22Rv1 (cell line): ENCODE data around the gene FIZ1.

ENCODE experiments used
- ZFX ChIP-seq: fragments of 450-650 bp; IDR thresholded peaks from 2 replicates; pipeline ENCODE4 v1.6.1; 2017; ENCODE audit warnings: antibody characterized with exemption, borderline replicate concordance
- TF ChIP-seq, protein P1 (sequence below): fragments of 450-650 bp; IDR thresholded peaks from 2 replicates; pipeline ENCODE4 v1.5.1; 2017; ENCODE audit warnings: mild to moderate bottlenecking

DNA sequence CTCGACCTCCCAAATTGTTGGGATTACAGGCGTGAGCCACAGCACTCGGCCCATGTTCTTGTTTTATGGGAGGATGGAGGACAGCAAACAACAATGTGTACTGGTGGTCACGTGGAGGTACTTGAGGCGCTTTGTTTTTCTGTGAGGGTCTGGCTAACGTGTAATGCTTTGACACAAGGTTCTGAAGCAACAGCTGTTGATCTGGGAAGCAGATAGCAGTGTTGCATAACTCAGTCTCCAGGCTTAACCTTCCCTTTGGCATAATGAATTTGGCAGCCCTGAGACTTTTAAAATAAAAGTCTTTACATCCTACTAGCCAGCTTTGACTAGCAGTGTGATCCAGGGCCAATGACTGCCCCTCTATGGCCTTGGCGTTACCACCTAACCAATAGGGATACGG lies 34.5 kb upstream of the FIZ1 start:
- TF ChIP-seq, protein P1, sequence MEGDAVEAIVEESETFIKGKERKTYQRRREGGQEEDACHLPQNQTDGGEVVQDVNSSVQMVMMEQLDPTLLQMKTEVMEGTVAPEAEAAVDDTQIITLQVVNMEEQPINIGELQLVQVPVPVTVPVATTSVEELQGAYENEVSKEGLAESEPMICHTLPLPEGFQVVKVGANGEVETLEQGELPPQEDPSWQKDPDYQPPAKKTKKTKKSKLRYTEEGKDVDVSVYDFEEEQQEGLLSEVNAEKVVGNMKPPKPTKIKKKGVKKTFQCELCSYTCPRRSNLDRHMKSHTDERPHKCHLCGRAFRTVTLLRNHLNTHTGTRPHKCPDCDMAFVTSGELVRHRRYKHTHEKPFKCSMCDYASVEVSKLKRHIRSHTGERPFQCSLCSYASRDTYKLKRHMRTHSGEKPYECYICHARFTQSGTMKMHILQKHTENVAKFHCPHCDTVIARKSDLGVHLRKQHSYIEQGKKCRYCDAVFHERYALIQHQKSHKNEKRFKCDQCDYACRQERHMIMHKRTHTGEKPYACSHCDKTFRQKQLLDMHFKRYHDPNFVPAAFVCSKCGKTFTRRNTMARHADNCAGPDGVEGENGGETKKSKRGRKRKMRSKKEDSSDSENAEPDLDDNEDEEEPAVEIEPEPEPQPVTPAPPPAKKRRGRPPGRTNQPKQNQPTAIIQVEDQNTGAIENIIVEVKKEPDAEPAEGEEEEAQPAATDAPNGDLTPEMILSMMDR = no peak
- no peak for TF ChIP-seq ZFX
